ENCODE measurements around the gene MAEL. TPM values are rescaled to one million over a fixed set of nuclear protein-coding genes. Genes with fewer than 3 reads are reported as not detected.
"Not testable (repeated sequence)": the region's sequence is repeated elsewhere in the genome, so short reads cannot be mapped to it uniquely, and the experiment has no call there.

MAEL gene
- total RNA-seq, 1 donor from 2014 or later: not detected

DNA sequence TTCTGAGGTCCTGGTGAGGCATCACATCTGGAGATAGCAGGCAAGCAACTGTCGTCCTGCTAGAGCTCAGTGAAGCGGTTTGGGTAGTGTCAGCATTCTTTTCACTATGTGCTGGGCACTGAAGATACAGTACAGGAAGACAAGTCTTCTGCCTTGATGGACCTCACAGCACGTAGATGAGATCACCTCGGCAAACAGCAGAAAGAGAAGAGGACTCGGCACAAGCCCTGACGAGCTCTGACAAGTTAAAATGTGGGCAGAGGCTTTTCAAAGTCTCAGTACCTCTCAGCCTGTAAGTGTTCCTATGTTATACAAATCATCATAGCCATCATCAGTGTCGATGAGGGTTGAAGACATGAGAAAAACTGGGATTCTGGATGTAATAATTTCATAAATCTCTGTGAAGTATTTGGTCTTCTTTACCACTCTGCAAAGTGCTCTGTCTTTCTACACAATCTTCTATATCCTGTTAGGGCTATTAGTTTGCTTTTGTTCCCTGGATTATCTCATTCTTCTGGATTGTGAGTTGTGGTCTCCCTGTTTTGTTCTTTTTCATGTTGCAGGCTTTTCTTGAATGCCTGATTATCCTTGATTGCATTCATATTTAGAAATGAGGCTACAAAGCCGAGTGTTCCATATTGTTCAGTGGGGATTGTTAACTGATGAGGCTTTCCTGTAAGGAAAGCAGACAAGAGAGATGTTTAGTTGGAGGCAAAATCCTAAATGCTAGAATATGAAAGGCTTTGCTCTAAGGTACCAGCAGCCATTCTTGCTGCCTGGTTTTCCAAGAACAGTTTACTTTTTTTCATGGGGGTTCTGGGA lies 24.2 kb downstream of the MAEL start:
- Mint-ChIP-seq H3K4me1 (ENCODE audit: low read depth) (no peaks in the 10 kb centered on the region), H3K4me3 (ENCODE audit: unreplicated experiment) (no peak overlapping the region), H3K27ac (ENCODE audit: unreplicated experiment) (no peak overlapping the region), H3K9me3 (ENCODE audit: low read depth) (peaks cover 7% of the 10 kb centered on the region), H3K27me3 (ENCODE audit: low read depth) (peaks cover 67% of the 10 kb centered on the region), H3K36me3 (ENCODE audit: low read depth) (peaks cover 1% of the 10 kb centered on the region)
- DNase-seq (ENCODE audit: low spot score): no peak
- TF ChIP-seq, protein P1, sequence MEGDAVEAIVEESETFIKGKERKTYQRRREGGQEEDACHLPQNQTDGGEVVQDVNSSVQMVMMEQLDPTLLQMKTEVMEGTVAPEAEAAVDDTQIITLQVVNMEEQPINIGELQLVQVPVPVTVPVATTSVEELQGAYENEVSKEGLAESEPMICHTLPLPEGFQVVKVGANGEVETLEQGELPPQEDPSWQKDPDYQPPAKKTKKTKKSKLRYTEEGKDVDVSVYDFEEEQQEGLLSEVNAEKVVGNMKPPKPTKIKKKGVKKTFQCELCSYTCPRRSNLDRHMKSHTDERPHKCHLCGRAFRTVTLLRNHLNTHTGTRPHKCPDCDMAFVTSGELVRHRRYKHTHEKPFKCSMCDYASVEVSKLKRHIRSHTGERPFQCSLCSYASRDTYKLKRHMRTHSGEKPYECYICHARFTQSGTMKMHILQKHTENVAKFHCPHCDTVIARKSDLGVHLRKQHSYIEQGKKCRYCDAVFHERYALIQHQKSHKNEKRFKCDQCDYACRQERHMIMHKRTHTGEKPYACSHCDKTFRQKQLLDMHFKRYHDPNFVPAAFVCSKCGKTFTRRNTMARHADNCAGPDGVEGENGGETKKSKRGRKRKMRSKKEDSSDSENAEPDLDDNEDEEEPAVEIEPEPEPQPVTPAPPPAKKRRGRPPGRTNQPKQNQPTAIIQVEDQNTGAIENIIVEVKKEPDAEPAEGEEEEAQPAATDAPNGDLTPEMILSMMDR (IDR thresholded peaks at IDR 0.05): no peak

DNA sequence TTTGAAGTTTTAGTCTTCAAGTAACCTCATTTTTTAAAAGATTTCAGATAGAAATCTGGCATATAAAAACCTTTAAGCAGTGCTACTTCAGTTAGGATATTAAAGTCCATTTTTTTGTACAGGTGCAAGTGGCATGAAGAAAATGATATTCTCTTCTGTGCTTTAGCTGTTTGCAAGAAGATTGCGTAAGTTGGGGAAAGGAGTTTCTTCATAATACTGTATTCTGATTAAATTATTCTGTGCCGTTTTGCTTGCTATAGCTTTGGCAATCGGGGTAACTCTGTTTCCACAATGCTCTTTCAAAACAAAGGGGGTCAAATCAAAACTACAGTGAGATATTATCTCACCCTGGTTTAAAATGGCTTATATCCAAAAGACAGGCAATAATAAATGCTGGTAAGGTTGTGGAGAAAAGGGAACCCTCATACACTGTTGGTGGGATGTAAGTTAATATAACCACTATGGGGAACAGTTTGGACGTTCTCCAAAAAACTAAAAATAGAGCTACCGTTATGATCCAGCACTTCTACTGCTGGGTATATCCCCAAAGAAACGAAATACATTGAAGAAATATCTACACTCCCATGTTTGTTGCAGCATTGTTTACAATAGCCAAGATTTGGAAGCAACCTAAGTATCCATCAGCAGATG lies 27.1 kb downstream of the MAEL start:
- no peak overlapping the region for H3K27ac Mint-ChIP-seq (ENCODE audit: unreplicated experiment)
- H3K4me1 Mint-ChIP-seq (ENCODE audit: low read depth): no peaks in the 10 kb centered on the region
- no peak for DNase-seq (ENCODE audit: low spot score)
- peaks cover 6% of the 10 kb centered on the region for H3K36me3 Mint-ChIP-seq (ENCODE audit: low read depth)
- TF ChIP-seq, protein P1 (IDR thresholded peaks at IDR 0.05): no peak
- H3K4me3 Mint-ChIP-seq (ENCODE audit: unreplicated experiment): no peak overlapping the region
- peaks cover 52% of the 10 kb centered on the region for H3K27me3 Mint-ChIP-seq (ENCODE audit: low read depth)
- H3K9me3 Mint-ChIP-seq (ENCODE audit: low read depth): no peaks in the 10 kb centered on the region

DNA sequence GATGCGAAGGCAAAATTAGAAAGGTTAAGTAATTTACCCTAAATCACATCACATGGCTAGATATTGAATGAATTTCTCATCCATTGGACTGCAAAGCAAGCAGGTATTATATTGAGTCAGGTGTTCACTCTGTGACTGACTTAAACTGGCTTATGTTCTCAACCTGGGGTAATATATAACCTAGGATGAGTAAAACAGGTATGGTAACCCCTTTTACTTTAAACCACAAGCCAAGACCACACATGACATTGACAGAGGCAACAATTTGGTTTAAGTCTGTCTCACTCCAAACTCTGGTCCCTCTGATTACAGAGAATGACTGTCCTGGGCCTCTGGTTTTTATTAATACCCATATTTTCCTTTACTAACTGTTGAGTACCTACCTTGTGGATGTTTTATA lies 33.3 kb downstream of the MAEL start:
- Mint-ChIP-seq H3K9me3 (ENCODE audit: low read depth) (peaks cover 18% of the 10 kb centered on the region), H3K4me1 (ENCODE audit: low read depth) (no peaks in the 10 kb centered on the region), H3K27me3 (ENCODE audit: low read depth) (peaks cover 39% of the 10 kb centered on the region), H3K4me3 (ENCODE audit: unreplicated experiment) (no peak overlapping the region), H3K27ac (ENCODE audit: unreplicated experiment) (no peak overlapping the region), H3K36me3 (ENCODE audit: low read depth) (peaks cover 4% of the 10 kb centered on the region)
- DNase-seq (ENCODE audit: low spot score): no peak
- TF ChIP-seq, protein P1 (IDR thresholded peaks at IDR 0.05): no peak

DNA sequence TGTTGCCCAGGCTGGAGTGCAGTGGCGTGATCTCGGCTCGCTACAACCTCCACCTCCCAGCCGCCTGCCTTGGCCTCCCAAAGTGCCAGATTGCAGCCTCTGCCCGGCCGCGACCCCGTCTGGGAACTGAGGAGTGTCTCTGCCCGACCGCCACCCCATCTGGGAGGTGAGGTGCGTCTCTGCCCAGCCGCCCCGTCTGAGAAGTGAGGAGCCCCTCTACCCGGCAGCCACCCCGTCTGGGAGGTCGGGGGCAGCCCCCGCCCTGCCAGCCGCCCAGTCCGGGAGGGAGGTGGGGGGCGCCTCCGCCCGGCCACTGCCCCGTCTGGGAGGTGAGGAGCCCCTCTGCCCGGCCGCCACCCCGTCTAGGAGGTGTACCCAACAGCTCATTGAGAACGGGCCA lies 40.5 kb downstream of the MAEL start:
- not testable (repeated sequence) for H3K4me3 Mint-ChIP-seq (ENCODE audit: unreplicated experiment); DNase-seq (ENCODE audit: low spot score); H3K36me3 Mint-ChIP-seq (ENCODE audit: low read depth); H3K27ac Mint-ChIP-seq (ENCODE audit: unreplicated experiment); H3K4me1 Mint-ChIP-seq (ENCODE audit: low read depth)
- H3K9me3 Mint-ChIP-seq (ENCODE audit: low read depth): peaks cover 18% of the 10 kb centered on the region
- peaks cover 48% of the 10 kb centered on the region for H3K27me3 Mint-ChIP-seq (ENCODE audit: low read depth)

DNA sequence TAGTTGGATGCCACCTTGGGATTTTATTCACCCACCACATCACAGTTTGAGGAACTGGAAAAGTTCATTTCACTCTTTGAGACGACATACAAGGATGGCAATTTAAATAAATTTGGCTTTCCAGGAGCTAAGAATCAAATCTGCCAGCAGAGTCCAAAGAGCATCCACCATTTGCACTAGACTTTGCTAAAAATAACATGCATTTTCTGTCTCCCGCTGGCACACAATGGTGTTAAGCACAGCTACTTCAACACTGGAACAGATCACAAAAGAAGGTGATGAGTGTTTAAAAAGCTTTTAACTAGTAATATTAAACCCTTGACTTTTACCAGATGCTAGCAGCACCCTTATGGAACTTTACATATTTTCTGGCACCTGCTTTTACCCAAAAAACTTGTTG lies 44.6 kb downstream of the MAEL start:
- Mint-ChIP-seq H3K9me3 (ENCODE audit: low read depth) (peaks cover 3% of the 10 kb centered on the region), H3K4me3 (ENCODE audit: unreplicated experiment) (no peak overlapping the region), H3K4me1 (ENCODE audit: low read depth) (no peaks in the 10 kb centered on the region), H3K27ac (ENCODE audit: unreplicated experiment) (no peak overlapping the region), H3K36me3 (ENCODE audit: low read depth) (no peaks in the 10 kb centered on the region), H3K27me3 (ENCODE audit: low read depth) (peaks cover 21% of the 10 kb centered on the region)
- TF ChIP-seq, protein P1 (IDR thresholded peaks at IDR 0.05): no peak
- DNase-seq (ENCODE audit: low spot score): no peak

Data from chondrocyte (in vitro differentiated cells).